GM19468 (cell line): Measurements from ENCODE around the gene NKAIN1.
"Not testable (repeated sequence)": the region's sequence is repeated elsewhere in the genome, so short reads cannot be mapped to it uniquely, and the experiment has no call there.

ENCODE experiments used
- ATAC-seq: cut with Tn5 transposase; IDR thresholded peaks from one replicate; pipeline ENCODE4 v1.9.1; 2021; ENCODE audit warnings: mild to moderate bottlenecking, moderate library complexity, moderate number of reproducible peaks; ENCODE audit not compliant: unreplicated experiment; ENCODE audit errors: extremely low read depth

NKAIN1 gene

GRCh38 chr1:31199236-31199790 is 40.4 kb downstream of the NKAIN1 start:
- ATAC-seq, result no peak

GRCh38 chr1:31198600-31198999 is 41.1 kb downstream of the NKAIN1 start:
- ATAC-seq, result no peak

GRCh38 chr1:31198150-31198549 is 41.5 kb downstream of the NKAIN1 start:
- no peak for ATAC-seq

- no peak for ATAC-seq
Measured at GRCh38 chr1:31196685-31197084, 43.0 kb downstream of the NKAIN1 start.

GRCh38 chr1:31195267-31195666 is 44.4 kb downstream of the NKAIN1 start:
- ATAC-seq, result not testable (repeated sequence)

- ATAC-seq, result no peak
Measured at GRCh38 chr1:31193729-31194128, 46.0 kb downstream of the NKAIN1 start.

- no peak for ATAC-seq
Measured at GRCh38 chr1:31191281-31191680, 48.4 kb downstream of the NKAIN1 start.

GRCh38 chr1:31189696-31190674 is 49.7 kb downstream of the NKAIN1 start:
- no peak for ATAC-seq

GRCh38 chr1:31183927-31184554 is 55.6 kb downstream of the NKAIN1 start:
- no peak for ATAC-seq

- no peak for ATAC-seq
Measured at GRCh38 chr1:31183126-31183525, 56.6 kb downstream of the NKAIN1 start.

GRCh38 chr1:31182352-31182751 is 57.3 kb downstream of the NKAIN1 start:
- ATAC-seq, result no peak

- no peak for ATAC-seq
Measured at GRCh38 chr1:31181515-31182343, 58.0 kb downstream of the NKAIN1 start.

- ATAC-seq, result no peak
Measured at GRCh38 chr1:31180338-31180737, 59.3 kb downstream of the NKAIN1 start.

GRCh38 chr1:31176291-31176690 is 63.4 kb downstream of the NKAIN1 start:
- ATAC-seq, result not testable (repeated sequence)

GRCh38 chr1:31170486-31170735 is 69.3 kb downstream of the NKAIN1 start:
- no peak for ATAC-seq

GRCh38 chr1:31166462-31166861 is 73.2 kb downstream of the NKAIN1 start:
- no peak for ATAC-seq

GRCh38 chr1:31164291-31164690 is 75.4 kb downstream of the NKAIN1 start:
- ATAC-seq, result no peak

GRCh38 chr1:31163866-31164265 is 75.8 kb downstream of the NKAIN1 start:
- no peak for ATAC-seq

- ATAC-seq, result no peak
Measured at GRCh38 chr1:31161571-31161970, 78.1 kb downstream of the NKAIN1 start.

GRCh38 chr1:31159869-31160611 is 79.6 kb downstream of the NKAIN1 start:
- ATAC-seq, result no peak
